ENCODE data around the gene HACD4.
"Not testable (repeated sequence)": the region's sequence is repeated elsewhere in the genome, so short reads cannot be mapped to it uniquely, and the experiment has no call there.

HACD4 gene

DNA sequence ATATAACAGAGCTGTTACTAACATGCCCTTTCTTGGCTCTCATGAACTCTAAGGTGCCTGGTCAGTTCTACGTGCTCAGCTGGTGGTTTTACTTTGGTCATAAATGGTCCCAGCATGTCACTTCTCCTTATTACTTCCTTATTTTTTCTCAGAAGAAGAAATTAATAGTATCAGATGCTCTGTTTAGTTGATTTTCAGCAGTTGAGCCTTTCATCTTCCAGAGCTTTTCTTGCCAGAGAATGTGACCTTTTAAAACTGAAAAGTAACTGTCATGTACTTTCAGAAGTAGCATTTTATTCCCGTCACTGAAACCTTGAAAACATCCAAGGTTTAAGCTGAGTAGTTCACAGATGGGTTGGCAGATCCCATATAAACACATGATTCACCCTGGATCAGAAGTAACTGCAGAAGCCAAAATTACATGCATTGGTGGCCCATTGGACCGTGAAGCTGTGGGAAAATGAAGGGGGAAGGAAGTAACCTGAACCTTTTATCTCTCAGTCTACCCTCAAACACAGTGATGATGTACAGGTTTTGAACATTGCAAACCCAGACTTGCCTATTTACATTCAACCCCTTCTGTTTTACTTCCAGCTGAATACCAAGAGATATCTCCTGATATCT is 50.5 kb downstream of the HACD4 start:
- peaks cover 12% of the 10 kb centered on the region for H3K36me3 Mint-ChIP-seq (ENCODE audit: insufficient read depth)

DNA sequence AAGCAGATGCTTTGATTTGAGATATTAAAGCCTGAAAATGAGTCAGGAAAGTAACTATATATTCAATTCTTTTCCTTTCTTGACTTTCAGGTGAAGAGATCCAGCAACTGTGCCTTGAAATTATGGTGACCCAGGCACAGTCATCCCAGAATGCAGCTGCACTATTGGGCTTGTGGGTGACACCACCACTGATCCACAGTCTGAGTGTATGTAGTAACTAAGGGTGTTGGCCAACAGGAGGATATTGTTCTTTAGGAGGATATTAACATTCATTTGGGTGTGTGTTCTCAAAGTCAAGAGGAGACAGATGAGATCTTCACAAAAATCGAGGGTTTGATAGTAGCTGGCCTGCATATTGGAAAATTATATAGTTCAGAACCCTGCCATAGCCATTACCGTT is 53.2 kb downstream of the HACD4 start:
- Mint-ChIP-seq H3K27ac (no peak overlapping the region), H3K27me3 (no peaks in the 10 kb centered on the region), H3K9me3 (no peaks in the 10 kb centered on the region), H3K4me1 (ENCODE audit: low read depth in 2 of 2) (no peaks in the 10 kb centered on the region), H3K36me3 (ENCODE audit: insufficient read depth) (peaks cover 10% of the 10 kb centered on the region), H3K4me3 (no peak overlapping the region)
- DNase-seq (no peak), ATAC-seq (replicated peaks) (no peak)

More for the DNA sequence above, 50.5 kb downstream of the HACD4 start:
- Mint-ChIP-seq H3K4me3 (no peak overlapping the region), H3K27me3 (no peaks in the 10 kb centered on the region), H3K9me3 (no peaks in the 10 kb centered on the region), H3K27ac (no peak overlapping the region), H3K4me1 (ENCODE audit: low read depth in 2 of 2) (no peaks in the 10 kb centered on the region)
- ATAC-seq (replicated peaks) (no peak), DNase-seq (no peak)

DNA sequence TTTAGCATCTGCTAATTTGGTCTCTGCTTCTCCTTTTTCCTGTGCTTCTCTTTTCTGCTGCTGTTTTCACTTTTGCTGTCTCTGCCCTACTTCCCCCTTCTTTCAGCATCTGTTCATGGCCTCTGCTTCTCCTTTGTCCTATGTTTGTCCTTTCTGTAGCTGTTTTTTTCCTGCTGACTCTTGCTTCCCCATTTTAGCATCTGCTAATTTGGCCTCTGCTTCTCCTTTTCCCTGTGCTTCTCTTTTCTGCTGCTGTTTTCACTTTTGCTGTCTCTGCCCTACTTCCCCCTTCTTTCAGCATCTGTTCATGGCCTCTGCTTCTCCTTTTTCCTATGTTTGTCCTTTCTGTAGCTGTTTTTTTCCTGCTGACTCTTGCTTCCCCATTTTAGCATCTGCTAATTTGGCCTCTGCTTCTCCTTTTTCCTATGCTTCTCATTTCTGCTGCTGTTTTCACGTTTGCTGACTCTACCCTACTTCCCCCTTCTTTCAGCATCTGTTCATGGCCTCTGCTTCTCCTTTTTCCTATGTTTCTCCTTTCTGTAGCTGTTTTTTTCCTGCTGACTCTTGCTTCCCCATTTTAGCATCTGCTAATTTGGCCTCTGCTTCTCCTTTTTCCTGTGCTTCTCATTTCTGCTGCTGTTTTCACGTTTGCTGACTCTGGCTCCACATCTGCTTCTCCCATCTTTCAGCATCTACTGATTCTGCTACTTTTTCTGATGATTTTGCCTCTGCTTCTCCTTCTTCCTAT is 57.1 kb downstream of the HACD4 start:
- DNase-seq; H3K4me1 Mint-ChIP-seq (ENCODE audit: low read depth in 2 of 2); H3K27me3 Mint-ChIP-seq; H3K9me3 Mint-ChIP-seq; H3K36me3 Mint-ChIP-seq (ENCODE audit: insufficient read depth); H3K27ac Mint-ChIP-seq; ATAC-seq (replicated peaks); H3K4me3 Mint-ChIP-seq: not testable (repeated sequence)

DNA sequence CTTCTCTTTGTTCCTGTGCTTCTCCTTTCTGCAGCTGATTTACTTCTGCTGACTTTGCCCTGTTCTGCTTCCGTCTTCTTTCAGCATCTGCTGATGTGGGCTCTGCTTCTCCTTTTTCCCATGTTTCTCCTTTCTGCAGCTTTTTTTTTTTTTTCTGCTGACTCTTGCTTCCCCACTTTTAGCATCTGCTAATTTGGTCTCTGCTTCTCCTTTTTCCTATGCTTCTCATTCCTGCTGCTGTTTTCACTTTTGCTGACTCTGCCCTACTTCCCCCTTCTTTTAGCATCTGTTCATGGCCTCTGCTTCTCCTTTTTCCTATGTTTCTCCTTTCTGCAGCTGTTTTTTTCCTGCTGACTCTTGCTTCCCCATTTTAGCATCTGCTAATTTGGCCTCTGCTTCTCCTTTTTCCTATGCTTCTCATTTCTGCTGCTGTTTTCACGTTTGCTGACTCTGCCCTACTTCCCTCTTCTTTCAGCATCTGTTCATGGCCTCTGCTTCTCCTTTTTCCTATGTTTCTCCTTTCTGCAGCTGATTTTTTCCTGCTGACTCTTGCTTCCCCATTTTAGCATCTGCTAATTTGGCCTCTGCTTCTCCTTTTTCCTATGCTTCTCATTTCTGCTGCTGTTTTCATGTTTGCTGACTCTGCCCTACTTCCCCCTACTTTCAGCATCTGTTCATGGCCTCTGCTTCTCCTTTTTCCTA is 58.0 kb downstream of the HACD4 start:
- DNase-seq, H3K4me3 Mint-ChIP-seq, H3K9me3 Mint-ChIP-seq: not testable (repeated sequence)

DNA sequence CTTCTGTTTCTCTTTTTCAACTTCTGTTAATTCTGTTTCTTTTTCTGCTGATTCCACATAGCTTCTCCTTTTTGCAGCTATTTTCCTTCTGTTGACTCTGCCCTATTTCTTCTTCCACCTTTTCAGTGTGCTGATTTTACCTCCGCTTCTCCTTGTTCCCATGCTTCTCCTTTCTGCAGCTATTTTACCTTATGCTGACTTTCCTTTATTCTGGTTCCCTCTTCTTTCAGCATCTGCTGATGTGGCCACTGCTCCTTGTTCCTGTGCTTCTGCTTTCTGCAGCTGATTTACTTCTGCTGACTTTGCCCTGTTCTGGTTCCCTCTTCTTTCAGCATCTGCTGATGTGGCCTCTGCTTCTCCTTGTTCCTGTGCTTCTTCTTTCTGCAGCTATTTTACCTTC is 58.8 kb downstream of the HACD4 start:
- Mint-ChIP-seq H3K27me3 (no peaks in the 10 kb centered on the region), H3K27ac (no peak overlapping the region), H3K36me3 (ENCODE audit: insufficient read depth) (peaks cover 6% of the 10 kb centered on the region), H3K9me3 (no peaks in the 10 kb centered on the region), H3K4me1 (ENCODE audit: low read depth in 2 of 2) (no peaks in the 10 kb centered on the region), H3K4me3 (no peak overlapping the region)
- DNase-seq (no peak), ATAC-seq (replicated peaks) (no peak)

More for the DNA sequence above, 58.0 kb downstream of the HACD4 start:
- ATAC-seq (replicated peaks); H3K4me1 Mint-ChIP-seq (ENCODE audit: low read depth in 2 of 2); H3K36me3 Mint-ChIP-seq (ENCODE audit: insufficient read depth); H3K27me3 Mint-ChIP-seq; H3K27ac Mint-ChIP-seq: not testable (repeated sequence)

DNA sequence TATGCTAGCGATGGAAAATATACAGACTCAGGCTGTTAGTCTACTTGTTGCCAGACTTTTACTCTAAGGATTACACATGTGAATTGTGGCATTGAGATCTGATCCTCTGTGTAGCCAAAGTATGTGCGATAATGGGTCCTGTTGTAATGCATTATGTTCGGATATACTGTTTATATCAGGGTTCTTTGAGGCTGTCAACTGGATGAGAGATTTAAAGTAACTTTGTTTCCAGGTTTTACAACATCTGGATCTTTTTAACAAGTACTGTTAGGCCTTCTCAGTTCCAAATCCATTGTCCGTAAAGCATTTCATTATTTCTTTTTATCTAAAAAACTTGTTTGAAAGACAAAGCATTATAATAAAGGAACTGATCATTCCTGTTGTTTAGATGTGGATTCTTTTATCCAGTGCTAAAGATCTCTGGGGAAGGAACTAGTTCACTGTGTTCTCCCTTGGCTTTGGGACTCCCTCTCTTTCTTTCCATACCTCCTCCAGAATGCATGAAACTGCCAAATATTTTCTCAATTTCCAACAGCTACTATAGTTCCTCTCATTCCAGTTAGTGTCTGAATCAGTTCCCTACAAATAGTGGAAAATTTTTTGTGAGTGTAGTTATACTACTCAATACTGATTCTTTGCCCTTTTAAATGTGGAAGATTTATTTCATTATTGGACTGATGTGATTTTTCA is 68.8 kb downstream of the HACD4 start:
- no peaks in the 10 kb centered on the region for H3K27me3 Mint-ChIP-seq
- no peak overlapping the region for H3K27ac Mint-ChIP-seq
- no peaks in the 10 kb centered on the region for H3K4me1 Mint-ChIP-seq (ENCODE audit: low read depth in 2 of 2)
- no peak overlapping the region for H3K4me3 Mint-ChIP-seq
- ATAC-seq (replicated peaks) (no peak), DNase-seq (no peak)
- no peaks in the 10 kb centered on the region for H3K9me3 Mint-ChIP-seq
- H3K36me3 Mint-ChIP-seq (ENCODE audit: insufficient read depth): no peaks in the 10 kb centered on the region

DNA sequence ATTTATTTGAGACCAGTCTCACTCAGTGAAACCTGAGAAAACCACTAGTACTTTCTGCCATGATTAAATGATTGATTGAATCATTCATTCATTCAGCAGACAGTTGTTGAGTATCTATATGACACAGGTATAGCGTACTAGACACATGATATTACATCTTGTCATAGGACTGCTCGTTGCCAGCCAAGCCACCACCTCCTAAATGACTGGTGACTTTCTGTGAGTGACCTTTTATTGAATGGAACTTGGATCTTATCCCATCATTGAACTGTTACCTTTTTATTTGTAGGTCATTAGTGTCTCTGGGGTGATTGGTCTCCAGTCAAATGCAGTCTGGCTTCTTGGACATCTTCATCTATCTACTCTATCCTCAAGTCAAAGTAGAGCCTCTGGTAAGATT is 80.7 kb downstream of the HACD4 start:
- Mint-ChIP-seq H3K36me3 (ENCODE audit: insufficient read depth) (peaks cover 12% of the 10 kb centered on the region), H3K4me1 (ENCODE audit: low read depth in 2 of 2) (no peaks in the 10 kb centered on the region), H3K27ac (no peak overlapping the region), H3K4me3 (no peak overlapping the region), H3K9me3 (no peaks in the 10 kb centered on the region), H3K27me3 (no peaks in the 10 kb centered on the region)
- ATAC-seq (replicated peaks) (no peak), DNase-seq (no peak)

Data from effector memory CD8-positive, alpha-beta T cell (primary cell).